Stomach (tissue), 9 donors: ENCODE data around the gene RNF141. TPM values are rescaled to one million over a fixed set of nuclear protein-coding genes. Genes with fewer than 3 reads are reported as not detected.

Experiments used
- DNase-seq, 2 donors: peaks; one replicate each; pipeline versions ENCODE4 v3.0.0 to v3.0.0-alpha.2; 2013 to 2019
- H3K27ac ChIP-seq, 5 donors: fragments of 200-600 bp in 4 of 5; sonication (generic) in 4 of 5; one replicate each; pipeline ENCODE4 v1.5.1; 2013 to 2019; ENCODE audit warnings: mild to moderate bottlenecking in 1 of 5, moderate library complexity in 1 of 5
- H3K27me3 ChIP-seq, 3 donors: fragments of 200-600 bp; sonication (generic); one replicate each; pipeline ENCODE4 v1.5.1; 2017 to 2019; ENCODE audit warnings: mixed run types in 1 of 3
- H3K36me3 ChIP-seq, 4 donors: fragments of 200-600 bp; sonication (generic); 1 replicate in 3 of 4; 2 replicates in 1 of 4; pipeline ENCODE4 v1.5.1; 2016 to 2019
- H3K4me1 ChIP-seq, 4 donors: fragments of 200-600 bp; sonication (generic); one replicate each; pipeline ENCODE4 v1.5.1; 2016 to 2019
- H3K4me3 ChIP-seq, 4 donors: fragments of 200-600 bp; sonication (generic) in 3 of 4; one replicate each; pipeline ENCODE4 v1.5.1; 2016 to 2019; ENCODE audit warnings: mild to moderate bottlenecking in 1 of 4
- H3K9me3 ChIP-seq, 4 donors: fragments of 200-600 bp; sonication (generic); one replicate each; pipeline ENCODE4 v1.5.1; 2016 to 2019
- CTCF ChIP-seq, 7 experiments: fragments of 450-650 bp in 4 of 7; fragments of 200-600 bp in 3 of 7; sonication (generic) in 3 of 7; IDR thresholded peaks; one replicate each; pipeline ENCODE4 v1.5.1; 2016 to 2019; ENCODE audit warnings: antibody characterized with exemption in 7 of 7, control low read depth in 2 of 7, mild to moderate bottlenecking in 1 of 7
- EP300 ChIP-seq: sonication (generic); formaldehyde crosslinking; IDR thresholded peaks from one replicate; pipeline ENCODE4 v1.6.1; 2017; ENCODE audit warnings: antibody characterized with exemption
- POLR2A ChIP-seq, 4 donors: fragments of 450-650 bp; IDR thresholded peaks; one replicate each; pipeline ENCODE4 v1.6.1; 2016; ENCODE audit warnings: antibody characterized with exemption in 4 of 4, control low read depth in 2 of 4, mild to moderate bottlenecking in 1 of 4, moderate library complexity in 1 of 4
- POLR2AphosphoS5 ChIP-seq, 3 donors: sonication (generic); formaldehyde crosslinking; IDR thresholded peaks; one replicate each; pipeline ENCODE4 v1.6.1; 2016; ENCODE audit warnings: antibody characterized with exemption in 3 of 3
- WGBS, 5 donors: extraction: QIAGEN DNeasy Blood & Tissue Kit in 3 of 5; methylation state at CpG; one replicate each; pipeline versions ENCODE4 v1.1.5 to v1.1.7; 2013 to 2018; 5-methylcytosine and 5-hydroxymethylcytosine counted together
- intact Hi-C: fragments of 100-400 bp; cut with DNase I; formaldehyde crosslinking; loops from one replicate; pipeline ENCODE4 v1.15.1; 2023; ENCODE audit warnings: low total_unique reads
- polyA plus RNA-seq, 3 donors: library from polyadenylated mRNA; stranded (reverse); fragments of 200-250 nt; gene quantifications; one replicate each; pipeline ENCODE4 v1.2.3, GENCODE V29; 2013
- total RNA-seq, 5 donors: library from RNA; depleted of rRNA; stranded (reverse); fragments of >200 nt; gene quantifications; one replicate each; pipeline versions ENCODE4 v1.1.0 to v1.2.3, GENCODE V29; 2014 to 2016
- donor health status: healthy with polysubstance abuse.
- donor health status: Bipolar disorder and iron deficiency.
- donor health status: healthy.

Gene RNF141
- total and polyA plus RNA-seq, 8 donors: 6.4 to 71.2 (median 19.1) TPM

GRCh38 chr11:10488121-10488933, 52.7 kb downstream of the RNF141 start:
- peaks cover 11 to 67% (median 48%) of the 10 kb centered on the region in 4 donors for H3K36me3 ChIP-seq
- H3K4me3 ChIP-seq: no peak overlapping the region
- H3K4me1 ChIP-seq: peaks cover 4 to 36% (median 14%) of the 10 kb centered on the region in 4 donors
- WGBS, 5 donors: 81 to 85% (median 83%) methylated on average over 13 of the region's 13 CpGs
- no peaks in the 10 kb centered on the region for H3K9me3 ChIP-seq
- no peaks in the 10 kb centered on the region for H3K27me3 ChIP-seq
- TF ChIP-seq POLR2AphosphoS5 (IDR thresholded peaks at IDR 0.05) (peak in 2 of 3 donors; percentile 42 to 61), POLR2A (IDR thresholded peaks at IDR 0.05) (no peak)
- intact Hi-C loops: no loop called here
- peak overlapping the region; percentile 70 to 84 (median 76) for H3K27ac ChIP-seq
- peak in 1 of 2 donors; percentile 45 for DNase-seq

GRCh38 chr11:10487002-10487647, 53.9 kb downstream of the RNF141 start:
- peak overlapping the region in 1 of 5 donors; percentile 84 for H3K27ac ChIP-seq
- H3K9me3 ChIP-seq: no peaks in the 10 kb centered on the region
- no peak overlapping the region for H3K4me3 ChIP-seq
- H3K4me1 ChIP-seq: peaks cover 4 to 36% (median 14%) of the 10 kb centered on the region in 4 donors
- intact Hi-C loops: no loop called here
- H3K36me3 ChIP-seq: peaks cover 11 to 64% (median 46%) of the 10 kb centered on the region in 4 donors
- WGBS, 5 donors: 94 to 95% (median 95%) methylated on average over 16 of the region's 16 CpGs
- H3K27me3 ChIP-seq: no peaks in the 10 kb centered on the region
- TF ChIP-seq CTCF (IDR thresholded peaks at IDR 0.05) (no peak), POLR2AphosphoS5 (IDR thresholded peaks at IDR 0.05) (no peak), EP300 (no peak)
- no peak for DNase-seq

- Histone ChIP-seq H3K27me3 (no peaks in the 10 kb centered on the region), H3K4me1 (peaks cover 4 to 34% (median 11%) of the 10 kb centered on the region in 4 donors), H3K9me3 (no peaks in the 10 kb centered on the region), H3K36me3 (peaks cover 11 to 70% (median 50%) of the 10 kb centered on the region in 4 donors), H3K27ac (no peak overlapping the region), H3K4me3 (no peak overlapping the region)
- WGBS, 5 donors: 92 to 97% (median 94%) methylated on average over 7 to 10 of the region's 10 CpGs
- TF ChIP-seq EP300: no peak
- no peak for TF ChIP-seq CTCF (IDR thresholded peaks at IDR 0.05)
- no peak for TF ChIP-seq POLR2A (IDR thresholded peaks at IDR 0.05)
- no peak for TF ChIP-seq POLR2AphosphoS5 (IDR thresholded peaks at IDR 0.05)
- intact Hi-C loops: no loop called here
- no peak for DNase-seq
These were observed 54.7 kb downstream of the RNF141 start for GRCh38 chr11:10486161-10486840.

GRCh38 chr11:10485646-10486045, 55.3 kb downstream of the RNF141 start:
- Histone ChIP-seq H3K27me3 (no peaks in the 10 kb centered on the region), H3K4me1 (peaks cover 4 to 27% (median 5%) of the 10 kb centered on the region in 4 donors), H3K4me3 (no peak overlapping the region), H3K27ac (no peak overlapping the region), H3K9me3 (no peaks in the 10 kb centered on the region), H3K36me3 (peaks cover 6 to 75% (median 53%) of the 10 kb centered on the region in 4 donors)
- no peak for TF ChIP-seq CTCF (IDR thresholded peaks at IDR 0.05)
- no peak for DNase-seq
- intact Hi-C loops: no loop called here
- WGBS, 5 donors: 0 to 50% (median 45%) methylated on average over 1 to 2 of the region's 2 CpGs
